ENCODE measurements around the gene RNASE8.
A peak's percentile ranks its signal among the peaks of the same experiment; 100 is the strongest.

The RNASE8 gene

GRCh38 chr14:21054123-21054767 lies 3.4 kb upstream of the RNASE8 start:
- no peak for DNase-seq

DNA sequence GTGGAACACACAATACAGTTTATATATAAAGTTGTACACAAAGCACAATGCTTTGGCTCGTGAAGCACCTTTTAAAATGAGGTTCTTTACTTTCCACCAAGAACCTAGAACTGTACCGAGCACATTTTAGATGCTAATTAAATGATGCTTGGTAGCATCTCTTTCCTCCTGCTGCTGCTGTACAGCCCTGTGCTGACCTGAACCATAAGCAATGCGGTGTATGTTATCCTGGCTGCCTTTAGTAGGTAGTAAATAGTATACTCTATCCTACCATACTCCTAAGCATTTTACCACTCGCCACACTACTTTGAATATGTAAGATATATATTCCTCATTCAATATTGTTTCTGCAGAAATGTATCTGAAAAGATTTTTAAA lies 2.9 kb upstream of the RNASE8 start:
- DNase-seq: no peak

DNA sequence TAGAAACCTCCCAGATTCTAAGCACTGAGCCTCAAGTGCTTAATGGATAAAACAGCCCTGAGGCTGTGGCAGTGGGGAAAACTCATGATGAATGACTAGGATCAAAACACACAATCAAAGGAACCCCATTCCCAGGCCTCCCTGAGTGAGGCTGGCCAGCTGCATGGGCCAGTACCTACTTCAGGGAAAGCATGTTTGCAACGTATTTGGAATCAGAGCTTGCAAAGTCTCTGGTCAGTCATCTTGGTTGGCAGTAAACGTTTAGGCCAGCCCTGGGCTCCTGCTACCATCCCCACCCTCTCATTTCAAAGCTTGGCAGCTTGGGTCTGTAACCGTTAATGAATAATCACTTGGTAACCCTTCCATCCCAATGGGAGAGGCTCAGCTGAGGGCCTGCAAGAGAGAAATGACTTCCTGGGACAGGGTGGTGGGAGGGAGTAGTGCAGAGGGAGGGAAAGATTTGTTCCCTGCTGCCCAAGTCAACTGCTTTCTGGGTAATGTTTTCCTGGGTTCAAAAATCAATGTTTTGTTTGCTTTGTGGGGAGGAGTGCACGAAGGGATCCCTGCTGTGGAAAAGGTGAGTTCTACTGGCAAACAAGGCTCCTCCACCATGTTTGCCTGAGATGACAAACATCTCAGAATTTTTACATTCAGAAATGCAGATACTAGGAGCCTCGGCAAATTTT lies 2.0 kb upstream of the RNASE8 start:
- no peak for DNase-seq

- no peak for DNase-seq
These were observed 980 bp upstream of the RNASE8 start for GRCh38 chr14:21056520-21057163.

GRCh38 chr14:21058903-21059302 lies 1.3 kb downstream of the RNASE8 start:
- DNase-seq: no peak

- DNase-seq: no peak
These were observed 2.4 kb downstream of the RNASE8 start for GRCh38 chr14:21059842-21060613.

- DNase-seq: no peak
These were observed 3.2 kb downstream of the RNASE8 start for GRCh38 chr14:21060614-21061346.

DNA sequence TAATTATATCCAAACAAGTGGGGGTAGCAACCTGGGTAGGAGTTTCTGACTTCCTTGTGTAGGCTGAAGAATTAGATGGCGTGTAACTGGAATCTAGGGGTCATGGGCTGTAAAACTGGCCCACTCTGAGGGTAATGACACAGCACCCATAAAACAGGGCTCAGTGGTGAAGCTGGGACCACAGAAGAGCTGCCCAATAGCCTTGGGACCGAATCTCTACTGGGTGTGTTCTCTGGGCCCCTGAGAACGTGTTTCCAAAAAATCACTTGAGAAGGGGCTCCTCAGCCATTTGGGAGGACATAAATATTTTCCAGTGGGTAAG lies 3.7 kb downstream of the RNASE8 start:
- DNase-seq: no peak

GRCh38 chr14:21063479-21063878 lies 5.9 kb downstream of the RNASE8 start:
- no peak for DNase-seq

DNA sequence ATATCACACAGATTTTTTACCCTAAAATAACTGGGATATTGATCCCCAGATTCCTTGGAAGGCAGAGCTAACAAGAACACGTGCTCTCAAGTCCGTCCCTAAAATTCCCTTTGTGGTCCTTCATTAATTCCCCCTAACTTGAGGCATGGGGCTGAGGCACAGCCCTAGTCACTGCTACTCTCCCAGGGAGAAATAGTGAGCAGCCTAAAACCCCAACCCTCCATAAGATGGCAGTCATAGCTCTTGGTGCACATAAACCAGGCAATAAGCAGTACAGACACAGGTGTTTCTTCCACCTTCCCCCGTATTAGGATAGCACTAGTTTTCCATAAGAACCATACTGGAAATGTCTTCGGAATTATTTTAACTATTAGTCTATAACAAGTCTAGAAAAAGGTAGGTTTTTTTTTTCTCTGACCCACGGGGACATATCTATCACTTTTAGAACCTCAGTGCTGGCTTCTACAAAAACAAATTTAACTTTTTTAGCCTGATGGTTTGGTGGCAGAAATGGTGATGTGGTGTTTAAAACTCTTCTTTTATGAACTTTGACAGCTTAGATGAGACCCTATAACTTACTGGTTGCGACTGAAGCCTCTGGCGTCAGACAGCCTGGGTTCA lies 9.4 kb downstream of the RNASE8 start:
- DNase-seq: no peak

GRCh38 chr14:21068521-21069387 lies 11.1 kb downstream of the RNASE8 start:
- DNase-seq: peak; percentile 8

- no peak for DNase-seq
These were observed 11.9 kb downstream of the RNASE8 start for GRCh38 chr14:21069388-21070082.

- DNase-seq: peak; percentile 26
These were observed 12.5 kb downstream of the RNASE8 start, which contains the start of gene ARHGEF40 for GRCh38 chr14:21070083-21070609. ARHGEF40 (plus strand) TSS chr14:21070304; CDS start chr14:21070397, 93 bp downstream.

- DNase-seq: peak; percentile 4
These were observed 13.1 kb downstream of the RNASE8 start for GRCh38 chr14:21070610-21071224.

DNA sequence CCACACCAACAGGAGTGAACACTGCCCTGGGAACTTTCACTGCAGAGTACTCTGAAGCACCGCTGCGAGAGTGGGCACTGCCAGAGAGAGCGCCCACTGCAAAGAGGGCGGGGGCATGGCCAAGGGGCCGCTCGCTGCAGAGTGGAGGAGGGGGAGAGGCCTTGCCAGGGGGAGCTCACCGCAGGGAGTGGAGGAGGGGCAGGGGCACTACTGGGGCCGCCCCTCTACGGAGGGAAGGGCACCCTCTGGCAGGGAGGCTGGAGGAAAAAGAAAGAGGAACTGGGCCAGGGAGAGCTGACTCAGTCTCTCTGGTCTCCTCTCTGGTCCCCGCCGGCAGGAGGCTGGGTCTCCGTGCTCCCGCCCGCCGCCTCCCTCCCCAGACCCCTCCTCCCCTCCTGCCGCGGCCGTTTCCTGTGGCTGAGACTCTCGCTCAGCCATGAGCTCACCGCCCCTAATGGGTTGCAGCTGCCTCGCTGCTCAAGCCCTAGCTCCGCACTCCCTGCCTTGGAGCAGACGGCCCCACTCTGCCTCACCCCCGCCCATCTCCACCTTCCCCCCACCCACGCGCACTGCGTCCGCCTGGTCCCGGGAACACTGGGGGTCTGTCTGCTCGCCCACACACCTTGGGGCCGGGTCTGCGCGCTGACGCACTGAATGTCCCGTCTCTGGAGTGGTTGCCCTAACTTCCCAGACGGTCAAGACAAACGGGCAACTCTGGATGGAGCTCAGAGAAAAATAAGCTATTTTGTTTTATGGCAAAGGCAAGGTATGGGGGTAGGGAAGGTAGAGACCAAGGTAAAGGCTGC lies 13.8 kb downstream of the RNASE8 start:
- peak; percentile 35 for DNase-seq

- no peak for DNase-seq
These were observed 14.4 kb downstream of the RNASE8 start for GRCh38 chr14:21072031-21072473.

GRCh38 chr14:21072781-21073339 lies 15.2 kb downstream of the RNASE8 start:
- DNase-seq: no peak

DNA sequence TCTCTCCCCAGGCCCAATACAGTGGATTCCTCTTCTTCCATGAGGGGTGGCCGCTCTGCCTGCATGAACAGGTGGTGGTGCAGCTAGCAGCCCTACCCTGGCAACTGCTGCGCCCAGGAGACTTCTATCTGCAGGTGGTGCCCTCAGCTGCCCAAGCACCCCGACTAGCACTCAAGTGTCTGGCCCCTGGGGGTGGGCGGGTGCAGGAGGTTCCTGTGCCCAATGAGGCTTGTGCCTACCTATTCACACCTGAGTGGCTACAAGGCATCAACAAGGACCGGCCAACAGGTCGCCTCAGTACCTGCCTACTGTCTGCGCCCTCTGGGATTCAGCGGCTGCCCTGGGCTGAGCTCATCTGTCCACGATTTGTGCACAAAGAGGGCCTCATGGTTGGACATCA lies 16.3 kb downstream of the RNASE8 start:
- no peak for DNase-seq
